A549 (cell line): ENCODE results near the gene TRAPPC10. TPM values are rescaled to one million over a fixed set of nuclear protein-coding genes. Genes with fewer than 3 reads are reported as not detected.

ENCODE experiments used
- ATAC-seq, 2 experiments: fragments of 200-7000 bp in 1 of 2; fragments of >200 bp in 1 of 2; cut with Nextera tagmentation in 1 of 2; cut with Tn5 transposase in 1 of 2; 3 replicates each; pipeline versions ENCODE4 v1.8.0 to v1.9.1; 2018 to 2020; ENCODE audit warnings: mild to moderate bottlenecking in 1 of 2, moderate library complexity in 1 of 2
- CTCF ChIA-PET: fragments of 300-600 bp; sonication (Branson Sonifier 250); formaldehyde crosslinking; extraction: SDS; loops from one replicate; lab custom pipeline; 2021; ENCODE audit warnings: antibody characterized with exemption, inconsistent platforms; lab: Yijun Ruan, JAX
- POLR2A ChIA-PET: fragments of 350-600 bp; formaldehyde crosslinking; extraction: SDS; loops from one replicate; lab custom pipeline; 2021; ENCODE audit warnings: antibody characterized with exemption, inconsistent platforms; lab: Yijun Ruan, JAX
- DNase-seq, 2 experiments: peaks; one replicate each; pipeline versions ENCODE4 v3.0.0 to v3.0.0-alpha.2; 2011 to 2016; ENCODE audit warnings: low read depth in 1 of 2, low spot score in 1 of 2
- FAIRE-seq: peaks from 2 replicates; lab custom pipeline; 2011; peaks lifted over from hg19 to GRCh38; lab: Jason Lieb, UNC
- H3K27ac ChIP-seq, 2 experiments: fragments of >200 bp; sonication (Bioruptor Twin); formaldehyde crosslinking; 3 replicates each; pipeline ENCODE4 v1.5.1; 2016 to 2017
- H3K4me1 ChIP-seq: fragments of >200 bp; sonication (Bioruptor Twin); formaldehyde crosslinking; 3 replicates; pipeline ENCODE4 v1.6.1; 2016
- H3K4me2 ChIP-seq: fragments of >200 bp; sonication (Bioruptor Twin); formaldehyde crosslinking; 3 replicates; pipeline ENCODE4 v1.6.1; 2016
- H3K4me3 ChIP-seq: fragments of >200 bp; sonication (Bioruptor Twin); formaldehyde crosslinking; 3 replicates; pipeline ENCODE4 v1.5.1; 2016
- H3K9me3 ChIP-seq: fragments of >200 bp; sonication (Bioruptor Twin); formaldehyde crosslinking; 3 replicates; pipeline ENCODE4 v1.6.1; 2016
- CTCF ChIP-seq: fragments of >200 bp; sonication (Bioruptor Twin); formaldehyde crosslinking; IDR thresholded peaks from 3 replicates; pipeline ENCODE4 v1.5.1; 2016
- EHMT2 ChIP-seq: fragments of 200-600 bp; sonication (generic); IDR thresholded peaks from 2 replicates; pipeline ENCODE4 v1.6.1; 2016; ENCODE audit warnings: antibody characterized with exemption, low read depth, mild to moderate bottlenecking, moderate library complexity
- FOSB ChIP-seq: fragments of 250-450 bp; sonication (Bioruptor Pico); IDR thresholded peaks from 2 replicates; pipeline ENCODE4 v1.5.0; 2020; ENCODE audit warnings: mild to moderate bottlenecking, moderate library complexity
- FOSL2 ChIP-seq, 2 experiments: fragments of 450-650 bp in 1 of 2; fragments of >200 bp in 1 of 2; sonication (Bioruptor Twin) in 1 of 2; formaldehyde crosslinking; IDR thresholded peaks; 2 replicates each; pipeline versions ENCODE4 v1.5.0 to v1.6.1; 2016 to 2020; ENCODE audit warnings: mild to moderate bottlenecking in 1 of 2, moderate library complexity in 1 of 2
- HEYL ChIP-seq: fragments of 250-450 bp; sonication (Bioruptor Pico); IDR thresholded peaks from 2 replicates; pipeline ENCODE4 v1.8.0; 2021; ENCODE audit warnings: mild to moderate bottlenecking, moderate library complexity
- KDM5A ChIP-seq: fragments of 200-600 bp; sonication (generic); IDR thresholded peaks from 2 replicates; pipeline ENCODE4 v1.6.1; 2016; ENCODE audit warnings: antibody characterized with exemption, mild to moderate bottlenecking
- MAFK ChIP-seq: fragments of 450-650 bp; IDR thresholded peaks from 2 replicates; pipeline ENCODE4 v1.6.1; 2014; ENCODE audit not compliant: partially characterized antibody
- MYC ChIP-seq: IDR thresholded peaks from 2 replicates; pipeline ENCODE4 v1.6.1; 2012; ENCODE audit warnings: mild to moderate bottlenecking, inconsistent platforms, low read length, improper control_type of control experiment, borderline replicate concordance
- NFE2L2 ChIP-seq: fragments of 150-350 bp; conservative IDR thresholded peaks from 2 replicates; pipeline ENCODE4 v1.6.1; 2014; ENCODE audit warnings: low read length
- NPAS2 ChIP-seq: fragments of 250-450 bp; sonication (Bioruptor Pico); IDR thresholded peaks from 2 replicates; pipeline ENCODE4 v1.8.0; 2022; ENCODE audit warnings: mild to moderate bottlenecking, moderate library complexity, borderline replicate concordance
- NR3C1 ChIP-seq: fragments of >200 bp; sonication (Bioruptor Twin); formaldehyde crosslinking; IDR thresholded peaks from 3 replicates; pipeline ENCODE4 v1.6.1; 2017
- RAD21 ChIP-seq, 2 experiments: fragments of >200 bp in 1 of 2; sonication (Bioruptor Twin) in 1 of 2; formaldehyde crosslinking in 1 of 2; IDR thresholded peaks in 1 of 2; conservative IDR thresholded peaks in 1 of 2; 2 replicates in 1 of 2; 3 replicates in 1 of 2; pipeline ENCODE4 v1.6.1; 2012 to 2018; ENCODE audit warnings: inconsistent platforms in 1 of 2
- RFX5 ChIP-seq: fragments of 450-650 bp; IDR thresholded peaks from 2 replicates; pipeline ENCODE4 v1.7.1; 2014; ENCODE audit warnings: antibody characterized with exemption, mild to moderate bottlenecking, moderate library complexity
- RNF2 ChIP-seq: fragments of 200-600 bp; sonication (generic); IDR thresholded peaks from 2 replicates; pipeline ENCODE4 v1.6.1; 2016; ENCODE audit warnings: low read depth, mild to moderate bottlenecking, antibody characterized with exemption, moderate library complexity, borderline replicate concordance
- SREBF2 ChIP-seq: fragments of 450-650 bp; IDR thresholded peaks from 2 replicates; pipeline ENCODE4 v1.6.1; 2014; ENCODE audit warnings: mild to moderate bottlenecking, moderate library complexity
- ZC3H11A ChIP-seq: fragments of 450-650 bp; IDR thresholded peaks from 2 replicates; pipeline ENCODE4 v1.6.1; 2014; ENCODE audit warnings: antibody characterized with exemption, mild to moderate bottlenecking
- ZFP36 ChIP-seq: fragments of 450-650 bp; IDR thresholded peaks from 2 replicates; pipeline ENCODE4 v1.6.1; 2014; ENCODE audit warnings: borderline replicate concordance; ENCODE audit not compliant: partially characterized antibody
- ZNF302 ChIP-seq: fragments of 250-450 bp; sonication (Bioruptor Pico); IDR thresholded peaks from 2 replicates; pipeline ENCODE4 v1.9.0; 2021; ENCODE audit warnings: inconsistent platforms, mild to moderate bottlenecking, moderate library complexity
- WGBS: methylation state at CpG from one replicate; pipeline ENCODE4 v1.1.6; 2017; ENCODE audit errors: missing lambda C conversion rate; 5-methylcytosine and 5-hydroxymethylcytosine counted together
- polyA plus RNA-seq, 4 experiments: library from polyadenylated mRNA; depleted of rRNA in 3 of 4; stranded (reverse); fragments of >200 nt; fragmentation: RNase III in 1 of 4; extraction: RNeasy Plus Mini Kit Qiagen cat#74134 plus additional on column Dnase treatment in 1 of 4; gene quantifications; 2 replicates in 3 of 4; 3 replicates in 1 of 4; pipeline ENCODE4 v1.2.3, GENCODE V29; 2011 to 2017
- TF ChIP-seq, protein P1 (sequence below): fragments of >200 bp; sonication (Bioruptor Twin); formaldehyde crosslinking; IDR thresholded peaks from 3 replicates; pipeline ENCODE4 v1.6.1; 2016

Gene TRAPPC10
- polyA plus RNA-seq, 2 of the 4 experiments (the other 2 are of a cell fraction) = 11.8 to 27.7 TPM

GRCh38 chr21:43971201-43971991, 40.7 kb upstream of the TRAPPC10 start:
- no peak overlapping the region for H3K27ac ChIP-seq
- FAIRE-seq (no peak), DNase-seq (no peak), ATAC-seq (no peak)
- ChIA-PET POLR2A (no interaction called here), CTCF (no interaction called here)
- WGBS = 84% methylated on average over 21 of the region's 29 CpGs
- TF ChIP-seq MAFK (no peak), ZNF302 (CRISPR knock-in tag) (no peak), RNF2 (no peak), NPAS2 (CRISPR knock-in tag) (no peak), FOSB (CRISPR knock-in tag) (no peak), FOSL2 (IDR thresholded peaks at IDR 0.05) (no peak), FOSL2 (CRISPR knock-in tag; IDR thresholded peaks at IDR 0.05) (no peak), HEYL (CRISPR knock-in tag) (no peak), RAD21 (conservative IDR thresholded peaks at IDR 0.05 in 1 of 2, IDR thresholded peaks at IDR 0.05 in 1 of 2) (no peak), SREBF2 (no peak), MYC (no peak), KDM5A (no peak)
- TF ChIP-seq, protein P1, sequence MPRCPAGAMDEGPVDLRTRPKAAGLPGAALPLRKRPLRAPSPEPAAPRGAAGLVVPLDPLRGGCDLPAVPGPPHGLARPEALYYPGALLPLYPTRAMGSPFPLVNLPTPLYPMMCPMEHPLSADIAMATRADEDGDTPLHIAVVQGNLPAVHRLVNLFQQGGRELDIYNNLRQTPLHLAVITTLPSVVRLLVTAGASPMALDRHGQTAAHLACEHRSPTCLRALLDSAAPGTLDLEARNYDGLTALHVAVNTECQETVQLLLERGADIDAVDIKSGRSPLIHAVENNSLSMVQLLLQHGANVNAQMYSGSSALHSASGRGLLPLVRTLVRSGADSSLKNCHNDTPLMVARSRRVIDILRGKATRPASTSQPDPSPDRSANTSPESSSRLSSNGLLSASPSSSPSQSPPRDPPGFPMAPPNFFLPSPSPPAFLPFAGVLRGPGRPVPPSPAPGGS = no peak
- H3K4me2 ChIP-seq = no peak overlapping the region
- no peak overlapping the region for H3K4me3 ChIP-seq
- H3K9me3 ChIP-seq = no peaks in the 10 kb centered on the region
- no peaks in the 10 kb centered on the region for H3K4me1 ChIP-seq

- no peak for ATAC-seq
- POLR2A ChIA-PET = no interaction called here
Measured at GRCh38 chr21:43971992-43972255, 40.2 kb upstream of the TRAPPC10 start.

More at GRCh38 chr21:43971992-43972255, 40.2 kb upstream of the TRAPPC10 start:
- H3K9me3 ChIP-seq = no peaks in the 10 kb centered on the region
- H3K4me2 ChIP-seq = no peak overlapping the region
- 99% methylated on average over 10 of the region's 11 CpGs for WGBS
- H3K4me1 ChIP-seq = no peaks in the 10 kb centered on the region
- no peak overlapping the region for H3K4me3 ChIP-seq
- FAIRE-seq (no peak), DNase-seq (no peak)
- no peak for TF ChIP-seq NR3C1
- TF ChIP-seq ZFP36 = no peak
- no peak for TF ChIP-seq ZC3H11A
- TF ChIP-seq, protein P1 = no peak
- no peak for TF ChIP-seq RFX5
- TF ChIP-seq CTCF = no peak
- TF ChIP-seq EHMT2 = no peak
- no peak for TF ChIP-seq NFE2L2
- CTCF ChIA-PET = no interaction called here
- H3K27ac ChIP-seq = no peak overlapping the region
